Measurements from ENCODE around the gene ALDH5A1.
"Not testable (repeated sequence)": the region's sequence is repeated elsewhere in the genome, so short reads cannot be mapped to it uniquely, and the experiment has no call there.

Gene ALDH5A1

GRCh38 chr6:24486065-24486464 lies 8.7 kb upstream of the ALDH5A1 start:
- no peak for DNase-seq

- DNase-seq: no peak
These were observed 5.3 kb upstream of the ALDH5A1 start, which contains the start of gene GPLD1 for GRCh38 chr6:24489470-24489869. Gene GPLD1, minus strand, starts transcription at chr6:24489578. Its CDS starts 67 bp downstream, at chr6:24489511.

- no peak for DNase-seq
These were observed 4.9 kb upstream of the ALDH5A1 start for GRCh38 chr6:24489881-24490280.

- DNase-seq: no peak
These were observed 3.8 kb upstream of the ALDH5A1 start for GRCh38 chr6:24490948-24491347.

- no peak for DNase-seq
These were observed 2.3 kb upstream of the ALDH5A1 start for GRCh38 chr6:24492475-24492874.

GRCh38 chr6:24493945-24494820 lies 586 bp upstream of the ALDH5A1 start:
- no peak for DNase-seq

GRCh38 chr6:24497254-24497970 lies 2.6 kb downstream of the ALDH5A1 start:
- no peak for DNase-seq

GRCh38 chr6:24500683-24501082 lies 5.9 kb downstream of the ALDH5A1 start:
- DNase-seq: no peak

- no peak for DNase-seq
These were observed 6.6 kb downstream of the ALDH5A1 start for GRCh38 chr6:24501374-24501773.

- DNase-seq: no peak
These were observed 7.1 kb downstream of the ALDH5A1 start for GRCh38 chr6:24501914-24502313.

GRCh38 chr6:24504287-24504648 lies 9.5 kb downstream of the ALDH5A1 start:
- DNase-seq: no peak

GRCh38 chr6:24504649-24505586 lies 10.1 kb downstream of the ALDH5A1 start:
- DNase-seq: peak; percentile 52

GRCh38 chr6:24506814-24507520 lies 12.2 kb downstream of the ALDH5A1 start:
- no peak for DNase-seq

GRCh38 chr6:24511976-24512375 lies 17.2 kb downstream of the ALDH5A1 start:
- not testable (repeated sequence) for DNase-seq

GRCh38 chr6:24513602-24514001 lies 18.8 kb downstream of the ALDH5A1 start:
- DNase-seq: no peak

- DNase-seq: no peak
These were observed 23.1 kb downstream of the ALDH5A1 start for GRCh38 chr6:24517659-24518543.

- DNase-seq: peak; percentile 27
These were observed 26.3 kb downstream of the ALDH5A1 start for GRCh38 chr6:24520929-24521546.

- DNase-seq: no peak
These were observed 27.7 kb downstream of the ALDH5A1 start for GRCh38 chr6:24522228-24523176.

- DNase-seq: no peak
These were observed 29.6 kb downstream of the ALDH5A1 start for GRCh38 chr6:24524329-24524728.

Measured in fibroblast of skin of abdomen (primary cell).